ENCODE results near the gene SLC26A2.

Gene SLC26A2

DNA sequence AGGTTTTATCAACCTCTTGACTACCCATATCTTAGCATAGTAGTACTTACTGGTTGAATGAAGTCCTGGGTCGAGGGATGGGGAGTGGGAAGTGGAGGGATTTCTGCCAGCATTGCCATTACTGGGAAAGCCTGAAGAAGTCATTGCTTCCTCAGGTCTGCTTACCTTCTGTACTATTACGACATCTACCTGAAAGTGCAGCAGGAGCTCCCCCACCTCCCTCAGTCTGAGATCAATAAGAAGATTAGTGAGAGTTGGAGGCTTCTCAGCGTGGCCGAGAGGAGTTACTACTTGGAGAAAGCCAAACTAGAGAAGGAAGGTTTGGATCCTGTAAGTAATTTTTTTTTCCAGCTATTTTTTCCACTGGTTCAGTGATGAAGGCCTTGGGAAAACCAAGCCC is 45.8 kb downstream of the SLC26A2 start:
- no peak overlapping the region for H3K4me3 ChIP-seq (ENCODE audit: low read depth, low read length)
- TF ChIP-seq, protein P1, sequence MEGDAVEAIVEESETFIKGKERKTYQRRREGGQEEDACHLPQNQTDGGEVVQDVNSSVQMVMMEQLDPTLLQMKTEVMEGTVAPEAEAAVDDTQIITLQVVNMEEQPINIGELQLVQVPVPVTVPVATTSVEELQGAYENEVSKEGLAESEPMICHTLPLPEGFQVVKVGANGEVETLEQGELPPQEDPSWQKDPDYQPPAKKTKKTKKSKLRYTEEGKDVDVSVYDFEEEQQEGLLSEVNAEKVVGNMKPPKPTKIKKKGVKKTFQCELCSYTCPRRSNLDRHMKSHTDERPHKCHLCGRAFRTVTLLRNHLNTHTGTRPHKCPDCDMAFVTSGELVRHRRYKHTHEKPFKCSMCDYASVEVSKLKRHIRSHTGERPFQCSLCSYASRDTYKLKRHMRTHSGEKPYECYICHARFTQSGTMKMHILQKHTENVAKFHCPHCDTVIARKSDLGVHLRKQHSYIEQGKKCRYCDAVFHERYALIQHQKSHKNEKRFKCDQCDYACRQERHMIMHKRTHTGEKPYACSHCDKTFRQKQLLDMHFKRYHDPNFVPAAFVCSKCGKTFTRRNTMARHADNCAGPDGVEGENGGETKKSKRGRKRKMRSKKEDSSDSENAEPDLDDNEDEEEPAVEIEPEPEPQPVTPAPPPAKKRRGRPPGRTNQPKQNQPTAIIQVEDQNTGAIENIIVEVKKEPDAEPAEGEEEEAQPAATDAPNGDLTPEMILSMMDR (IDR thresholded peaks at IDR 0.05; ENCODE audit: borderline replicate concordance, insufficient read depth, low read depth, low read length), result no peak

DNA sequence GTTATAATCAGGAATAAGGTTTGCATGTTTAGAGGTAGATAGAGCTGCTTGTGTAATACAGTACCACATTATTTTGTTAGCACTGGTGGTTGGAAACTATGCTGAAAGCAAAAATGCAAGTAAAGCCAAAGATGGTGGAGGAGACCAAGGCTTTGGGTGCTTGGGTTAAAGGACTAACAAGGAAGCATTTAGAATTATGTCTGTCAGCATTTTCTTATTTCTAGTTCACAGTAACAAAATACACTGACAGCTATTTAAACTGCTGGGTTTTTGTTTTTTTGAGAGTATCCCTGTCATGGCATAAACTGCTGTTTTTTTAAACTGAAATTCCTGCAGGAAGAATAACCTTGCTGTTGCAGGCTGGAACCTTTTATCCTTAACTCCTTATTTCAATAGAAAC is 46.5 kb downstream of the SLC26A2 start:
- TF ChIP-seq, protein P1 (IDR thresholded peaks at IDR 0.05; ENCODE audit: borderline replicate concordance, insufficient read depth, low read depth, low read length), result no peak
- no peak overlapping the region for H3K4me3 ChIP-seq (ENCODE audit: low read depth, low read length)

DNA sequence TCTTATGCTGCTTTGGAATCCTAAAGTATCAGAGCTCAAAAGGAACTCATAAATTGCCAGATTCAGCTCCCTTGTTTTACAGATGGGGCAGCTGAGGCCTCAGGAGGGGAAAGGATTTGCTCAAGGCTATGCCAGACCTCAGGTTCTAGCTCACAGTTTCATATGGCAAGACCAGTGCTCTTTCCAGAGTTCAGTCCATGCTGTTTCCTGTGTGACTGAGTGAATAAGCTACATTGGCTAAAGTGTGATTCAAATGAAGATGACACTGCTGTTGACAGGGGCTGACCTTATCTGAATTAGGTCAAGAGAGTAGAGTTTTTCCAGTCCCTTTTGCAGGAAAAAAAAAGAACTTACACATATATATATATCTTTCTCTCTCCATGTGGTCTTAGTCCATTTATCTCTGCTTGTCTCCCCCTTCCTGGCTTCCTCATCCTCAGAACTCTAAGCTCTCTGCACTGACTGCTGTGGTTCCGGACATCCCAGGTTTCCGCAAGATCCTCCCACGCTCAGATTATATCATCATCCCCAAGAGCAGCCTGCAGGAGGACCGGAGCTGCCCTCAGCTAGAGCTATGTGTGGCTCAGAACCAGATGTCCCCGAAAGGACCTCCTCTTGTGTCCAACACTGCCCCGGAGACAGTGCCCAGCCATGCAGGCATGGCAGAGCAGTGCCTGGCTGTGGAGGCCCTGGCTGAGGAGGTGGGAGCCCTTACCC is 49.3 kb downstream of the SLC26A2 start:
- no peak overlapping the region for H3K4me3 ChIP-seq (ENCODE audit: low read depth, low read length)
- TF ChIP-seq, protein P1 (IDR thresholded peaks at IDR 0.05; ENCODE audit: borderline replicate concordance, insufficient read depth, low read depth, low read length), result no peak

DNA sequence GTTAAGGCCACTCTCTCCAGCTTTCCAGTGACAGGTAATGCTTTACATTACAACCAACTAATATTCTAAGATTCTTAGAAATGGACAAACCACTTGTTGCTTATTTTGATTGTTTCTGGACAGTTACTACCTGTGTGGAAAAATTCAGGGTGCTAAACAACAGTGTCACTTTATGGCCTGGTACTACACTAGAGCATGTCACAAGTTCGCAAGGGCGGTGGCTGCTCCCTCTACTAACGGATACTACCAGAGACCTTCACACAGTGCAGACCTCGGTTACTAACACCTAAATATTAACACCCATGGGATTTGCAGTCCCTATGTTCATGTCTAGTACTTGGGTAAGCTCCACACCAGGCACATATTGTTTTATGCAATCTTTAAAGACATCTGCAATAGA is 53.4 kb downstream of the SLC26A2 start:
- TF ChIP-seq, protein P1 (IDR thresholded peaks at IDR 0.05; ENCODE audit: borderline replicate concordance, insufficient read depth, low read depth, low read length), result no peak
- no peak overlapping the region for H3K4me3 ChIP-seq (ENCODE audit: low read depth, low read length)

DNA sequence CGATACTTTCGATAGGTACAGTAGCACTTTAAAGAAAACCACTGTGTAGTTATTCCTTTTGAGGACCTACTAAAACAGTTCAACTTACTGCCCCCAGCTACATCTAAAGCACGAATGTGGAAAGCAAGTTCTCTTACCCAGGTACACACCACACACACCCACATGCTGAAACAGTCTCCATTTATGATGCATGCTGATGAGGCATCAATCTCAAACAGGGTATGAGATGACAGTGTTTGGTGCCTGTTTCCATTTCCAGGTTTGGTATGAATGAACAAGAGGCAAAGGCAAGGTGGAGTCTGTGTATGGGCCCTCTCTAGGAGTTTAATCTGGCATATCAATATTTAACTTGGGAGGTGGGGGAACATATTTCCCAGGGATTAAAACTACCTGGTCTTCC is 53.9 kb downstream of the SLC26A2 start:
- TF ChIP-seq, protein P1 (IDR thresholded peaks at IDR 0.05; ENCODE audit: borderline replicate concordance, insufficient read depth, low read depth, low read length), result no peak
- no peak overlapping the region for H3K4me3 ChIP-seq (ENCODE audit: low read depth, low read length)

DNA sequence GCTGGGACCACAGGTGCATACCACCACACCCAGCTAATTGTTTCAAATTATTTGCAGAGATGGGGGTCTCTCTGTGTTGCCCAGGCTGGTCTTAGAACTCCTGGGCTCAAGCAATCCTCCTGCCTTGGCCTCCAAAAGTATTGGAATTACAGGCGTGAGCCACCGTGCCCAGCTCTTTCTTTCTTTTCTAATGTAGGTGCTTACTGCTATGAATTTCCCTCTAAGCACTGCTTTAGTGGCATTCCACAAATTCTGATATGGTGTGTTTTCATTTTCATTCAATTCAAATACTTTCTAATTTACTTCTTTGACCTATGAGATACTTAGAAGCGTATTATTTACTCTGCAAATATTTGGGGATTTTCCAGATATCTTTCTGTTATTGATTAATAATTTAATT is 54.9 kb downstream of the SLC26A2 start:
- TF ChIP-seq, protein P1 (IDR thresholded peaks at IDR 0.05; ENCODE audit: borderline replicate concordance, insufficient read depth, low read depth, low read length), result no peak
- no peak overlapping the region for H3K4me3 ChIP-seq (ENCODE audit: low read depth, low read length)

DNA sequence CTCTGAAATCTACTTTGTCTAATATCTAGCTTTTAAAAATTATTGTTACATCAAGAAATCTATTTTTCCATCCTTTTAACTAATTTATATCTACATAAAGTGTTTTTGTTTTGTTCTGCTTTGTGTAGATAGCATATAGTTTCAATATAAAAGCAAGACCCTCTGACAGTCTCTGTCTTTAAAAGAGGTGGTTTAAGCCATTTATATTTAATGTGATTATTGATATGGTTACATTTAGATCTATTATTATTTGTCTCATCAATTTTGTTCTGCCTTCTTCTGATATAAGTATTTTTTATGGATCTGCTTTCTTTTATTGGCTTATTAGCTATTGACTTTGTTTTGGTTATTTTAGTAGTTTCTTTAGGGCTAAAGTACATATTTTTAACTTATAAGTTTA is 56.0 kb downstream of the SLC26A2 start:
- TF ChIP-seq, protein P1 (IDR thresholded peaks at IDR 0.05; ENCODE audit: borderline replicate concordance, insufficient read depth, low read depth, low read length), result no peak
- no peak overlapping the region for H3K4me3 ChIP-seq (ENCODE audit: low read depth, low read length)

All from GM12875 (cell line).